Gastrocnemius medialis (tissue), 4 donors: Measurements from ENCODE around the gene PPP1R2C.

ENCODE experiments used
- CTCF ChIP-seq, 5 experiments: fragments of 450-650 bp in 3 of 5; fragments of 200-600 bp in 2 of 5; sonication (generic) in 2 of 5; IDR thresholded peaks in 4 of 5; conservative IDR thresholded peaks in 1 of 5; 1 replicate in 4 of 5; 2 replicates in 1 of 5; pipeline ENCODE4 v1.5.1; 2016 to 2019; ENCODE audit warnings: antibody characterized with exemption in 5 of 5, mild to moderate bottlenecking in 3 of 5, moderate library complexity in 3 of 5
- POLR2A ChIP-seq, 2 donors: fragments of 450-650 bp; IDR thresholded peaks; one replicate each; pipeline ENCODE4 v1.6.1; 2017; ENCODE audit warnings: antibody characterized with exemption in 2 of 2, mild to moderate bottlenecking in 2 of 2, moderate library complexity in 2 of 2

GRCh38 chrX:42735250-42735649 is 42.7 kb downstream of the PPP1R2C start:
- TF ChIP-seq CTCF (IDR thresholded peaks at IDR 0.05 in 4 of 5, conservative IDR thresholded peaks at IDR 0.05 in 1 of 5) (no peak), POLR2A (IDR thresholded peaks at IDR 0.05) (no peak)
